Measurements from ENCODE around the gene ALDH3B2.

DNA sequence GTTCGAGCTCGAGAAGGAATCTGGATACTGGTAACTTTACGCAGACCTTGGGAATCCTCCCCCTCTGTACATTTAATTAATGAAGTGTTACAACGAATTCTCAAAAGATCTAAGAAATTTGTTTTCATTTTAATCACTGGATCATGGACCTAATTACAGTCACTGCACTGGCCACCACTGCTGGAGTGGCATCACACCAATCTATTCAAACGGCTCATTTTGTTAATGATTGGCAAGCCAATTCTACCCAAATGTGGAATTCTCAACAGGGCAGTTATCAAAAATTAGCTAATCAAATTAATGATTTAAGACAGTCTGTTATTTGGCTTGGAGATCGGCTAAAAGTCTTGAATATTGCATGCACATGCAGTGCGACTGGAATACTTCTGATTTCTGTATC, 30.1 kb upstream of the ALDH3B2 start:
- TF ChIP-seq, protein P1, sequence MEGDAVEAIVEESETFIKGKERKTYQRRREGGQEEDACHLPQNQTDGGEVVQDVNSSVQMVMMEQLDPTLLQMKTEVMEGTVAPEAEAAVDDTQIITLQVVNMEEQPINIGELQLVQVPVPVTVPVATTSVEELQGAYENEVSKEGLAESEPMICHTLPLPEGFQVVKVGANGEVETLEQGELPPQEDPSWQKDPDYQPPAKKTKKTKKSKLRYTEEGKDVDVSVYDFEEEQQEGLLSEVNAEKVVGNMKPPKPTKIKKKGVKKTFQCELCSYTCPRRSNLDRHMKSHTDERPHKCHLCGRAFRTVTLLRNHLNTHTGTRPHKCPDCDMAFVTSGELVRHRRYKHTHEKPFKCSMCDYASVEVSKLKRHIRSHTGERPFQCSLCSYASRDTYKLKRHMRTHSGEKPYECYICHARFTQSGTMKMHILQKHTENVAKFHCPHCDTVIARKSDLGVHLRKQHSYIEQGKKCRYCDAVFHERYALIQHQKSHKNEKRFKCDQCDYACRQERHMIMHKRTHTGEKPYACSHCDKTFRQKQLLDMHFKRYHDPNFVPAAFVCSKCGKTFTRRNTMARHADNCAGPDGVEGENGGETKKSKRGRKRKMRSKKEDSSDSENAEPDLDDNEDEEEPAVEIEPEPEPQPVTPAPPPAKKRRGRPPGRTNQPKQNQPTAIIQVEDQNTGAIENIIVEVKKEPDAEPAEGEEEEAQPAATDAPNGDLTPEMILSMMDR (IDR thresholded peaks at IDR 0.05 in 8 of 11, conservative IDR thresholded peaks at IDR 0.05 in 3 of 11), result no peak
- no peak for TF ChIP-seq POLR2A (IDR thresholded peaks at IDR 0.05)
